EL (cell line): ENCODE results near the gene C10orf53.

Source experiments
- DNase-seq: peaks from one replicate; pipeline ENCODE4 v3.0.0-alpha.2; 2016

C10orf53 gene

DNA sequence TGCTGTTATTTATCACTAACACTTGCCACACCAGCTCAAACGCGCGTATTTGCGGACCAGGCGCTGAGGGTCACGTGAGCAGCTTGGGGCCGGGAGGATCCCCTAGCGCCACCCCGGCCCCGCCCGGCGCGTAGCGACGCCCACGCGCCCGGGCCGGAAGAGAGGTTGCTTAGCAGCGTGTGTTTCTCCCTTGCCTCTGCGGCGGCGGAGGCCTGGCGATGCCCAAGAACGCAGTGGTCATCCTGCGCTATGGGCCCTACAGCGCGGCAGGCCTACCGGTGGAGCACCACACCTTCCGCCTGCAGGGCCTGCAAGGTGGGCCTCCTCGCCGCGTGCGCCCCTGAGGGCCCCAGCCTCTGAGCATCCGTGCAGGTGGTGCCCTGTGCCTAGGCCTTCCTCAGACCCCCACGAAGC lies at the start of gene C10orf53:
Gene C10orf53 (plus strand): TSS at position 172 of the 414 bp plus-strand sequence. CDS start 47 bp downstream, at position 219.
- DNase-seq = peak; percentile 16

GRCh38 chr10:49631975-49632374 lies 47.5 kb upstream of the C10orf53 start:
- DNase-seq = no peak

GRCh38 chr10:49632406-49633317 lies 46.8 kb upstream of the C10orf53 start:
- no peak for DNase-seq

- no peak for DNase-seq
Measured at GRCh38 chr10:49633327-49634068, 46.0 kb upstream of the C10orf53 start.

GRCh38 chr10:49634069-49634660 lies 45.3 kb upstream of the C10orf53 start:
- no peak for DNase-seq

GRCh38 chr10:49642311-49642710 lies 37.1 kb upstream of the C10orf53 start:
- DNase-seq = no peak

DNA sequence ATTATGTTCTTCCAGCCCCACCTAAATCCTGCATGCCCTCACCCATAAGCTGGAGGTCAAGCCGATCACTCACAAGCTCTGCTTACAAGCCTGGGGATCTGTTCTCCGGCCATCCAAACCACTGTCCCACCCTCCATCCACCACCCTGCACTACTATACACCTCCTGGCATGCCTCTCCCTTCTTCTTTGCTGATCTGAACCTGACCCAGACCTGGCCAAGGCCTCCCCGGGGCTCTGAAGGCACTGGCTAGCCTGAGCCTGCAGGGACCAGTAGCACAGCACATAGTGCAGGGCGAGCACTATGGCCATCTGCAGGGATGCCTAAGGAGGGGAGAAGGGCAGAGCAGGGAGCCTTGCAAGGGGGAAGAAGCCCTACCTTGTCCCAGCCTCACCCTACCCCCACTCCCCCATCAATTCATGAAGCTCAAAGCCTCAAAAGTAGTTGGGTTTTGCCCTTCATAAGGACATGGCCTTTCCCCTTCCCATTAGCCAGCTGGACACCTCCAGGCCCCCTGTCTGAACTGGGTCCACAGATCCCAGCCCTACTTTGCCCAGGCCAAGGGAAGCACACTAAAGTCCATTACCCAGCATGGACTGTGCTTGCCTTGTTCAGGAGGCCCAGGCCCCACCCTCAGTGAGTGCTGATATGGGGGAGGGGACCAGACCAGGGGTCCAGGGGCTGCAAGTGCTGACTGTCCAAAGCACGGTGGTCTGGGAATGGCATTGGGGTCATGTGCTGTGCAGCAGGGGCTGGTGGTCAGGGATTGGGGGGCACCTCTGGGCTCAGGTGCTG lies 36.0 kb upstream of the C10orf53 start:
- DNase-seq = no peak

GRCh38 chr10:49644035-49644646 lies 35.3 kb upstream of the C10orf53 start:
- DNase-seq = no peak

DNA sequence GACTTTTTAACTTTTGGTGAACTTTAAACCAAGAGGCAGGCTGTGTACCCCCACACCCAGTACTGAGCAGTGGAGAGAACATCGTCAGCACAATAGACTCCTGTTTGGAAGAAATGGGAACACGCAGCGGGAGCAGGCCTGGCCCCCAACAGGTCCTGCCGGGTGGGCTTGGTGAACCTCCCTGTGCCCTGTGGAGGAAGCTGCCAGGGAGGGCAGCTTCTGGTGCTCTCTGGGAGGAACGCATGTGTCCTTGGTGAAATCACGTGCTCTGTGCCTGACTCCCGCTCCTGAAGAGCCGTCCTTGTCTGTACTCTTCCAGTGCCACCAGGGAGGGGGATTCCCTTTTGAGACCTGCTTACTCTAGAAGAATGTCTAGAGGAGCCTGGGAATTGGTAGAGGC lies 34.0 kb upstream of the C10orf53 start:
- DNase-seq = no peak

- DNase-seq = no peak
Measured at GRCh38 chr10:49645871-49646870, 33.3 kb upstream of the C10orf53 start.

DNA sequence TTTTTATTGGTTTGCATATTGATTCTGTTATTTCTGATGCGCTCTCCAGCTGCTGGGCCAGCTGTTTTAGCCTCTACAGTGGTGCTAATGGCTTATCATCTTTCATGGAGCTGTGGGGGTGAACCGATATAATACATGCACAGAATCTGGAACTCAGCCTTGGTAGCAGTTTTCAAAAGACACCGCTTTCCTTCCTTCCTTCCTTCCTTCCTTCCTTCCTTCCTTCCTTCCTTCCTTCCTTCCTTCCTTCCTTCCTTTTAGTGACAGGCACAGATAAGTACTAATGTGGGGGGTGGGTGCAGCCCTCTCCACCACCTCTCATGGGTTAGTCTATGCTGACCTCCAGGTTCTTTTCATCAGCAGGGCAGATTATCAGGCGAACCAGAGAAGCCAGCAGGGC lies 31.9 kb upstream of the C10orf53 start:
- no peak for DNase-seq

- DNase-seq = no peak
Measured at GRCh38 chr10:49647985-49648795, 31.3 kb upstream of the C10orf53 start.

GRCh38 chr10:49649294-49649693 lies 30.2 kb upstream of the C10orf53 start:
- DNase-seq = peak; percentile 20

- no peak for DNase-seq
Measured at GRCh38 chr10:49649936-49650723, 29.3 kb upstream of the C10orf53 start.

GRCh38 chr10:49650724-49651034 lies 28.8 kb upstream of the C10orf53 start:
- no peak for DNase-seq

DNA sequence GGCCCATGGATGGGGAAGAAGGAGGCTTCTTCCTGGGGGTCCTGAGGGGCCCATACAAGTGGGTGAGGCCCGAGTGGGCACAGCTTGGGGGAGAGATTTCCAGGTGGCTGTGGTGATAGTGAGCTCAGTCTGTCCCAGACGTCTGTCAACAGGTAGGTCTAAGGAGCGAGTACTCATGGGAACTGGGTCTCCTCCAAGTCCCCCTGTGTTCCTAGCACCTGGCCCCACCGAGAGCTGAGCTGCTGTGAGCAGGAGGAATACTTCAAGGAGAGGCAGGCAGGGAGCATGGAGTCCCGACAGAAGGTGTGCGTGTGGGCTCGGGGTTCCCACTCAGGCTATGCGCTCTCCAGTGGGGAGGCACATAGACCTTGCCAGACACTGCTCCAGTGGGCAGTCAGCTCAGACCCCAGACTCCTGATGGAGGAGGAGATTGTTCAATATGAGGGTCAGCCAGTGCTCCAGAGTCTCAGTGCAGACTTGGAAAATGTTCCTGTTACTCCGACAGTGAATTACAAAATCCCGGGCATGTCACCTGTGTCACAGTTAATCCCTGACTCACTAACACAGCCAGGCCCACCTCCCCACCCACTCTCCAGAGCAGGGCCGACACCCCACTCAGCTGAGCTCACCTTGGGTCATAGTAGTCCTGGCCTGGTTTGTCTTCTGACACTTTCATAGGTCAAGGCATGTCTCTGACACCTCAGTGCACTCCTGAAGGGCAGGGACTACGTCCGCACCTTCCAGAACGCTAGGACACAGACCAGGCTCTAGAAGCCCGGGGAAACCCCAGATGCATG lies 28.2 kb upstream of the C10orf53 start:
- DNase-seq = no peak

GRCh38 chr10:49651917-49652316 lies 27.5 kb upstream of the C10orf53 start:
- no peak for DNase-seq
